Kidney epithelial cell (primary cell): Measurements from ENCODE around the gene PCSK7. TPM values are rescaled to one million over a fixed set of nuclear protein-coding genes. Genes with fewer than 3 reads are reported as not detected.

Experiments
- DNase-seq: peaks from one replicate; pipeline ENCODE4 v3.0.0-alpha.2; 2010; ENCODE audit warnings: low read depth
- H3K27me3 ChIP-seq: 2 replicates; pipeline ENCODE4 v1.6.0; 2011; ENCODE audit warnings: low read length; ENCODE audit not compliant: control insufficient read depth, insufficient read depth
- H3K36me3 ChIP-seq: 2 replicates; pipeline ENCODE4 v1.5.1; 2011; ENCODE audit warnings: low read length; ENCODE audit not compliant: control insufficient read depth, insufficient read depth
- H3K4me3 ChIP-seq: 2 replicates; pipeline ENCODE4 v1.5.1; 2011; ENCODE audit warnings: low read depth, mild to moderate bottlenecking, control low read depth, low read length
- CTCF ChIP-seq: IDR thresholded peaks from 2 replicates; pipeline ENCODE4 v1.5.1; 2011; ENCODE audit warnings: mild to moderate bottlenecking, moderate library complexity, low read length, control low read depth, inconsistent platforms; ENCODE audit not compliant: insufficient read depth, poor library complexity, severe bottlenecking
- total RNA-seq: library from RNA; depleted of rRNA; stranded (reverse); fragments of >200 nt; gene quantifications from 2 replicates; pipeline ENCODE4 v1.2.3, GENCODE V29; 2015

PCSK7 gene
- total RNA-seq, 1 donor from 2014 or later, result 38.3 TPM

GRCh38 chr11:117223741-117224689 lies 7.9 kb downstream of the PCSK7 start:
- Histone ChIP-seq H3K4me3 (no peak overlapping the region), H3K27me3 (no peaks in the 10 kb centered on the region), H3K36me3 (peaks cover 2% of the 10 kb centered on the region)
- DNase-seq, result no peak
- TF ChIP-seq CTCF, result no peak

GRCh38 chr11:117222991-117223740 lies 8.7 kb downstream of the PCSK7 start:
- H3K36me3 ChIP-seq, result peaks cover 3% of the 10 kb centered on the region
- no peaks in the 10 kb centered on the region for H3K27me3 ChIP-seq
- no peak for TF ChIP-seq CTCF
- no peak overlapping the region for H3K4me3 ChIP-seq
- no peak for DNase-seq

- Histone ChIP-seq H3K4me3 (no peak overlapping the region), H3K36me3 (peaks cover 3% of the 10 kb centered on the region), H3K27me3 (no peaks in the 10 kb centered on the region)
- no peak for TF ChIP-seq CTCF
- no peak for DNase-seq
Measured at GRCh38 chr11:117221775-117222517, 9.9 kb downstream of the PCSK7 start.

- Histone ChIP-seq H3K36me3 (peaks cover 3% of the 10 kb centered on the region), H3K4me3 (no peak overlapping the region), H3K27me3 (no peaks in the 10 kb centered on the region)
- no peak for DNase-seq
- TF ChIP-seq CTCF, result no peak
Measured at GRCh38 chr11:117220999-117221774, 10.7 kb downstream of the PCSK7 start.

GRCh38 chr11:117220568-117220967 lies 11.3 kb downstream of the PCSK7 start:
- TF ChIP-seq CTCF, result no peak
- H3K36me3 ChIP-seq, result peaks cover 3% of the 10 kb centered on the region
- DNase-seq, result no peak
- H3K4me3 ChIP-seq, result no peak overlapping the region
- H3K27me3 ChIP-seq, result no peaks in the 10 kb centered on the region
